ENCODE results near the gene RPL11. TPM values are rescaled to one million over a fixed set of nuclear protein-coding genes. Genes with fewer than 3 reads are reported as not detected.

RPL11 gene
- total RNA-seq = 948 TPM

- H3K27me3 ChIP-seq = no peaks in the 10 kb centered on the region
- H3K9me3 ChIP-seq = no peaks in the 10 kb centered on the region
- peak in 1 of 2 donors; percentile 94 for DNase-seq (ENCODE audit: extremely low spot score in 2 of 2)
- H3K36me3 ChIP-seq = peaks cover 0 to 29% of the 10 kb centered on the region in 2 donors
- TF ChIP-seq POLR2A (IDR thresholded peaks at IDR 0.05) = peak in 1 of 2 donors; percentile 65
- TF ChIP-seq POLR2AphosphoS5 (IDR thresholded peaks at IDR 0.05; ENCODE audit: insufficient read depth in 1 of 2, low read depth in 1 of 2) = peak; percentile 98
- TF ChIP-seq CTCF (IDR thresholded peaks at IDR 0.05) = peak; percentile 59 to 86 (median 83)
- H3K4me1 ChIP-seq = peaks cover 44% of the 10 kb centered on the region
- intact Hi-C loops (cut with DNase I) = no loop called here
- peak within 1 kb of the TSS; percentile 88 to 99 for H3K4me3 ChIP-seq
- peak within 1 kb of the TSS; percentile 92 for H3K27ac ChIP-seq
Observed at GRCh38 chr1:23691499-23692307, at the start of gene RPL11. Gene RPL11, plus strand, starts transcription at chr1:23691806. Its CDS starts 18 bp downstream, at chr1:23691824.

- H3K27me3 ChIP-seq = no peaks in the 10 kb centered on the region
- intact Hi-C loops (cut with DNase I) = no loop called here
- H3K9me3 ChIP-seq = no peaks in the 10 kb centered on the region
- no peak overlapping the region for H3K4me3 ChIP-seq
- H3K36me3 ChIP-seq = no peaks in the 10 kb centered on the region
- H3K27ac ChIP-seq = no peak overlapping the region
- DNase-seq (ENCODE audit: extremely low spot score in 2 of 2) = no peak
- TF ChIP-seq POLR2A (IDR thresholded peaks at IDR 0.05) (no peak), POLR2AphosphoS5 (IDR thresholded peaks at IDR 0.05; ENCODE audit: insufficient read depth in 1 of 2, low read depth in 1 of 2) (no peak), CTCF (IDR thresholded peaks at IDR 0.05) (no peak)
- H3K4me1 ChIP-seq = no peaks in the 10 kb centered on the region
Observed at GRCh38 chr1:23643736-23644554, 47.7 kb upstream of the RPL11 start.

- TF ChIP-seq CTCF (IDR thresholded peaks at IDR 0.05) = no peak
- no peak for TF ChIP-seq POLR2A (IDR thresholded peaks at IDR 0.05)
- no peak overlapping the region for H3K4me3 ChIP-seq
- intact Hi-C loops (cut with DNase I) = no loop called here
- no peak for DNase-seq (ENCODE audit: extremely low spot score in 2 of 2)
- H3K9me3 ChIP-seq = no peaks in the 10 kb centered on the region
- no peaks in the 10 kb centered on the region for H3K36me3 ChIP-seq
- no peak overlapping the region for H3K27ac ChIP-seq
- no peaks in the 10 kb centered on the region for H3K4me1 ChIP-seq
- no peaks in the 10 kb centered on the region for H3K27me3 ChIP-seq
Observed at GRCh38 chr1:23644555-23644866, 47.1 kb upstream of the RPL11 start.

GRCh38 chr1:23645338-23645737 is 46.3 kb upstream of the RPL11 start:
- DNase-seq (ENCODE audit: extremely low spot score in 2 of 2) = no peak
- Histone ChIP-seq H3K4me1 (no peaks in the 10 kb centered on the region), H3K36me3 (no peaks in the 10 kb centered on the region), H3K4me3 (no peak overlapping the region), H3K27ac (no peak overlapping the region), H3K27me3 (no peaks in the 10 kb centered on the region), H3K9me3 (no peaks in the 10 kb centered on the region)
- TF ChIP-seq POLR2AphosphoS5 (IDR thresholded peaks at IDR 0.05; ENCODE audit: insufficient read depth in 1 of 2, low read depth in 1 of 2) = no peak
- TF ChIP-seq CTCF (IDR thresholded peaks at IDR 0.05) = no peak
- intact Hi-C loops (cut with DNase I) = no loop called here

GRCh38 chr1:23646091-23646490 is 45.5 kb upstream of the RPL11 start:
- no peak overlapping the region for H3K4me3 ChIP-seq
- TF ChIP-seq CTCF (IDR thresholded peaks at IDR 0.05) (no peak), POLR2A (IDR thresholded peaks at IDR 0.05) (no peak), POLR2AphosphoS5 (IDR thresholded peaks at IDR 0.05; ENCODE audit: insufficient read depth in 1 of 2, low read depth in 1 of 2) (no peak)
- H3K27me3 ChIP-seq = no peaks in the 10 kb centered on the region
- DNase-seq (ENCODE audit: extremely low spot score in 2 of 2) = no peak
- H3K4me1 ChIP-seq = no peaks in the 10 kb centered on the region
- H3K27ac ChIP-seq = no peak overlapping the region
- H3K9me3 ChIP-seq = no peaks in the 10 kb centered on the region
- H3K36me3 ChIP-seq = no peaks in the 10 kb centered on the region
- intact Hi-C loops (cut with DNase I) = no loop called here
